ENCODE measurements around the gene ZNF436. TPM values are rescaled to one million over a fixed set of nuclear protein-coding genes. Genes with fewer than 3 reads are reported as not detected.

Gene ZNF436
- total RNA-seq, 4 donors from 2014 or later = 12.5 to 125 (median 12.9) TPM

GRCh38 chr1:23370709-23371584 lies 1.3 kb upstream of the ZNF436 start:
- in situ Hi-C loops (cut with MboI; ENCODE audit: low pct_ligation_motif_present in 1 of 4, low pct_unique_long_range_greater_than_20kb in 1 of 4, low sequenced_read_pairs in 3 of 4) = no loop called here
- no peaks in the 10 kb centered on the region for H3K27me3 ChIP-seq
- peaks cover 16 to 38% (median 37%) of the 10 kb centered on the region in 4 donors for H3K4me1 ChIP-seq
- H3K36me3 ChIP-seq = peaks cover 0 to 7% (median 0%) of the 10 kb centered on the region in 4 donors
- no peak for TF ChIP-seq EP300 (IDR thresholded peaks at IDR 0.05; ENCODE audit: low read depth)
- TF ChIP-seq CTCF (IDR thresholded peaks at IDR 0.05) = no peak
- TF ChIP-seq POLR2A (IDR thresholded peaks at IDR 0.05) = no peak
- TF ChIP-seq POLR2AphosphoS5 (IDR thresholded peaks at IDR 0.05) = no peak
- peak overlapping the region in 1 of 4 donors; percentile 10 for H3K4me3 ChIP-seq
- H3K27ac ChIP-seq = peak overlapping the region; percentile 94 to 100 (median 98)
- intact Hi-C loops (cut with DNase I; ENCODE audit: low total_unique reads) = no loop called here
- H3K9me3 ChIP-seq = no peaks in the 10 kb centered on the region
- peak; percentile 26 for DNase-seq
- 19 to 30% methylated on average over 5 to 13 of the region's 13 CpGs for WGBS, 2 donors (ENCODE audit: low coverage in 1 of 2)

- H3K27ac ChIP-seq = peak overlapping the region; percentile 94 to 100 (median 98)
- peaks cover 0 to 2% of the 10 kb centered on the region in 2 donors for H3K9me3 ChIP-seq
- peak overlapping the region in 3 of 4 donors; percentile 72 to 97 (median 90) for H3K4me3 ChIP-seq
- no peak for TF ChIP-seq POLR2AphosphoS5 (IDR thresholded peaks at IDR 0.05)
- no peak for TF ChIP-seq EP300 (IDR thresholded peaks at IDR 0.05; ENCODE audit: low read depth)
- no peak for TF ChIP-seq CTCF (IDR thresholded peaks at IDR 0.05)
- TF ChIP-seq POLR2A (IDR thresholded peaks at IDR 0.05) = no peak
- H3K4me1 ChIP-seq = peaks cover 16 to 39% (median 37%) of the 10 kb centered on the region in 4 donors
- intact Hi-C loops (cut with DNase I; ENCODE audit: low total_unique reads) (no loop called here), in situ Hi-C loops (cut with MboI; ENCODE audit: low pct_ligation_motif_present in 1 of 4, low pct_unique_long_range_greater_than_20kb in 1 of 4, low sequenced_read_pairs in 3 of 4) (no loop called here)
- H3K27me3 ChIP-seq = no peaks in the 10 kb centered on the region
- WGBS, 2 donors (ENCODE audit: low coverage in 1 of 2) = 57% methylated on average over 5 of the region's 5 CpGs; no CpG with 5 or more reads in 1 of the 2 donors
- peaks cover 0 to 12% (median 0%) of the 10 kb centered on the region in 4 donors for H3K36me3 ChIP-seq
- DNase-seq = no peak
Measured at GRCh38 chr1:23370330-23370708, 683 bp upstream of the ZNF436 start.

- H3K4me1 ChIP-seq = peaks cover 16 to 39% (median 37%) of the 10 kb centered on the region in 4 donors
- H3K4me3 ChIP-seq = peak overlapping the region; percentile 72 to 97 (median 84)
- WGBS, 2 donors (ENCODE audit: low coverage in 1 of 2) = 0% methylated on average over 18 of the region's 61 CpGs; no CpG with 5 or more reads in 1 of the 2 donors
- in situ Hi-C loops (cut with MboI; ENCODE audit: low pct_ligation_motif_present in 1 of 4, low pct_unique_long_range_greater_than_20kb in 1 of 4, low sequenced_read_pairs in 3 of 4) = no loop called here
- intact Hi-C loops (cut with DNase I; ENCODE audit: low total_unique reads) = no loop called here
- TF ChIP-seq POLR2A (IDR thresholded peaks at IDR 0.05) (peak; percentile 91), CTCF (IDR thresholded peaks at IDR 0.05) (peak in 1 of 5 experiments; percentile 26), EP300 (IDR thresholded peaks at IDR 0.05; ENCODE audit: low read depth) (no peak), POLR2AphosphoS5 (IDR thresholded peaks at IDR 0.05) (peak; percentile 92 to 96 (median 93))
- peak overlapping the region; percentile 94 to 100 (median 98) for H3K27ac ChIP-seq
- H3K36me3 ChIP-seq = peaks cover 0 to 28% (median 6%) of the 10 kb centered on the region in 4 donors
- DNase-seq = peak; percentile 92
- H3K27me3 ChIP-seq = no peaks in the 10 kb centered on the region
- peaks cover 5 to 14% of the 10 kb centered on the region in 2 donors for H3K9me3 ChIP-seq
Measured at GRCh38 chr1:23368562-23369334, 888 bp downstream of the ZNF436 start.

Data from transverse colon (tissue), 4 donors.